ENCODE data around the gene POLA2.

The POLA2 gene

DNA sequence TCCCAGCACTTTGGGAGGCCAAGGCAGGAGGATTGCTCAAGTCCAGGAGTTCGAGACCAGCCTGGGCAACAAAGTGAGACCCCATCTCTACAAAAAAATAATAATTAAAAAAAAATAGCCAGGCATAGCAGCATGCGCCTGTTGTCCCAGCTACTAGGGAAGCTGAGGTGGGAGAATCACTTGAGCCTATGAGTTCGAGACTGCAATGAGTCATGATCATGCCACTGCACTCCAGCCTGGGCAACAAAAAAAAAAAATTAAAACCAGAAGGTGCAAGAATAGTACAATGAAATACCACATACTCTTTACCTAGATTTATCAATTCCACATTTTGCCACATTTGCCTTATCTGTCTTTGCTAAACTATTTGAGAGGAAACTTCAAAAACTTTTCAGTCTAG lies 80.1 kb downstream of the POLA2 start:
- DNase-seq, result no peak
